SK-N-SH treated with all-trans-retinoic acid at 6 μM for 48 hours (cell line): ENCODE results near the gene SNN.

ENCODE experiments used
- ATAC-seq: fragments of 200-7000 bp; cut with Tn5 transposase; 3 replicates; pipeline ENCODE4 v1.9.1; 2020; ENCODE audit warnings: mild to moderate bottlenecking, moderate library complexity
- ARNTL ChIP-seq: fragments of 450-650 bp; formaldehyde crosslinking; IDR thresholded peaks from 2 replicates; pipeline ENCODE4 v1.5.0; 2020; ENCODE audit warnings: low read depth, mild to moderate bottlenecking, moderate library complexity, borderline replicate concordance
- BACH2 ChIP-seq: fragments of 250-450 bp; sonication (Bioruptor Pico); IDR thresholded peaks from 2 replicates; pipeline ENCODE4 v1.9.0; 2021; ENCODE audit warnings: mild to moderate bottlenecking, borderline replicate concordance
- CSDC2 ChIP-seq: fragments of 250-450 bp; sonication (Bioruptor Pico); IDR thresholded peaks from 2 replicates; pipeline ENCODE4 v1.5.0; 2020; ENCODE audit warnings: mild to moderate bottlenecking, moderate library complexity
- ESRRG ChIP-seq: fragments of 250-450 bp; sonication (Bioruptor Pico); IDR thresholded peaks from 2 replicates; pipeline ENCODE4 v1.6.1; 2021; ENCODE audit warnings: mild to moderate bottlenecking
- GLIS3 ChIP-seq: fragments of 250-450 bp; sonication (Bioruptor Pico); IDR thresholded peaks from 2 replicates; pipeline ENCODE4 v1.5.0; 2020; ENCODE audit warnings: mild to moderate bottlenecking, moderate library complexity
- ISL1 ChIP-seq: fragments of 250-450 bp; sonication (Bioruptor Pico); IDR thresholded peaks from 2 replicates; pipeline ENCODE4 v2.1.2; 2022; ENCODE audit warnings: mild to moderate bottlenecking, moderate library complexity
- OSR1 ChIP-seq: fragments of 250-450 bp; sonication (Bioruptor Pico); IDR thresholded peaks from 2 replicates; pipeline ENCODE4 v1.8.0; 2022; ENCODE audit warnings: moderate library complexity, mild to moderate bottlenecking, inconsistent platforms
- PATZ1 ChIP-seq: fragments of 250-450 bp; sonication (Bioruptor Pico); IDR thresholded peaks from 2 replicates; pipeline ENCODE4 v1.8.0; 2020; ENCODE audit warnings: mild to moderate bottlenecking, moderate library complexity, borderline replicate concordance
- POU6F1 ChIP-seq: fragments of 250-450 bp; sonication (Bioruptor Pico); IDR thresholded peaks from 2 replicates; pipeline ENCODE4 v1.8.0; 2021; ENCODE audit warnings: low read depth, mild to moderate bottlenecking, moderate library complexity, borderline replicate concordance
- RARB ChIP-seq: fragments of 250-450 bp; sonication (Bioruptor Pico); IDR thresholded peaks from 2 replicates; pipeline ENCODE4 v1.8.0; 2021; ENCODE audit warnings: mild to moderate bottlenecking, moderate library complexity
- TOX ChIP-seq: fragments of 250-450 bp; sonication (Bioruptor Pico); IDR thresholded peaks from 2 replicates; pipeline ENCODE4 v1.8.0; 2021; ENCODE audit warnings: mild to moderate bottlenecking, moderate library complexity, borderline replicate concordance
- TSHZ2 ChIP-seq: fragments of 250-450 bp; sonication (Bioruptor Pico); IDR thresholded peaks from 2 replicates; pipeline ENCODE4 v1.5.0; 2020; ENCODE audit warnings: mild to moderate bottlenecking, moderate library complexity
- ZC3H10 ChIP-seq: fragments of 250-450 bp; sonication (Bioruptor Pico); IDR thresholded peaks from 2 replicates; pipeline ENCODE4 v1.5.1; 2021; ENCODE audit warnings: mild to moderate bottlenecking, moderate library complexity
- ZFP3 ChIP-seq: fragments of 250-450 bp; sonication (Bioruptor Pico); IDR thresholded peaks from 2 replicates; pipeline ENCODE4 v1.5.0; 2020; ENCODE audit warnings: mild to moderate bottlenecking, moderate library complexity
- ZFP30 ChIP-seq: fragments of 450-650 bp; formaldehyde crosslinking; IDR thresholded peaks from 2 replicates; pipeline ENCODE4 v1.5.0; 2022; ENCODE audit warnings: mild to moderate bottlenecking, moderate library complexity
- ZNF565 ChIP-seq: fragments of 450-650 bp; formaldehyde crosslinking; conservative IDR thresholded peaks from 2 replicates; pipeline ENCODE4 v1.5.0; 2020; ENCODE audit warnings: low read depth, mild to moderate bottlenecking, moderate library complexity
- ZNF70 ChIP-seq: fragments of 450-650 bp; formaldehyde crosslinking; IDR thresholded peaks from 2 replicates; pipeline ENCODE4 v1.5.0; 2020; ENCODE audit warnings: mild to moderate bottlenecking, moderate library complexity
- TF ChIP-seq, protein P1 (sequence below): fragments of 250-450 bp; sonication (Bioruptor Pico); IDR thresholded peaks from 2 replicates; pipeline ENCODE4 v1.5.1; 2021; ENCODE audit warnings: mild to moderate bottlenecking, moderate library complexity
- TF ChIP-seq, protein P2 (sequence below): fragments of 250-450 bp; sonication (Bioruptor Pico); IDR thresholded peaks from 2 replicates; pipeline ENCODE4 v1.5.1; 2020; ENCODE audit warnings: low read depth, mild to moderate bottlenecking, moderate library complexity

The SNN gene

GRCh38 chr16:11705311-11706025 is 37.2 kb downstream of the SNN start (continued):
- TF ChIP-seq ISL1 (CRISPR knock-in tag) (no peak), OSR1 (CRISPR knock-in tag) (no peak), POU6F1 (CRISPR knock-in tag) (no peak), ZFP30 (no peak), RARB (CRISPR knock-in tag) (no peak), ESRRG (no peak)

DNA sequence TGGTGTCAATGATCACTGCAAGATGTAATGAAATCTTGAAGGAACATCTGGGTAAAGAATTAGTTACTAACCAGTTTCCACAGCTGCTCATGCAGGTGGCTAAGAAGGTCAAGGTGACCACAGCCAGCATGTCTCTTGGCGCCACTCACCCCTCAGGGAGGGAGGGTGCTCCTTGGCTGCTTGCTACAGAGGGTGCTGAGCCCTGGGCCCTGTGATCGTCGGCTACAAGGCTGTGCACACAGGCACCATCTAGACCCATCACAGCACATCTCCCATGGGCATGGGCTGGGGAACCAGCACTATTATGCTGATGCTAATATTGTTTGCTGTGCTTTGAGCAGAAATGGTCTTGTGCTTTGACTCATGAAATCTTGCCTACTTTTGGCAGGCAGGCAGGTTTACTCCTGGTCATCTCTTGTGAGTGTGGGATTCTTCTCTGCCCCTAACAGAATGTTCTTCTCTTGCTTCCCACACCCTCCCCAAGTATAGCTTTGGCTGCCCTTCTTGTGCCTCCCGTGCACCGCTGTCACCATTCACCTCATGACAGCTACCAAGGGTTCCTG is 38.0 kb downstream of the SNN start:
- ATAC-seq = no peak
- no peak for TF ChIP-seq PATZ1 (CRISPR knock-in tag)
- TF ChIP-seq ZNF565 = no peak
- TF ChIP-seq ARNTL (CRISPR knock-in tag) = no peak
- no peak for TF ChIP-seq ZC3H10 (CRISPR knock-in tag)
- TF ChIP-seq TSHZ2 (CRISPR knock-in tag) = no peak
- TF ChIP-seq GLIS3 (CRISPR knock-in tag) = no peak
- no peak for TF ChIP-seq ZNF70
- TF ChIP-seq, protein P1, sequence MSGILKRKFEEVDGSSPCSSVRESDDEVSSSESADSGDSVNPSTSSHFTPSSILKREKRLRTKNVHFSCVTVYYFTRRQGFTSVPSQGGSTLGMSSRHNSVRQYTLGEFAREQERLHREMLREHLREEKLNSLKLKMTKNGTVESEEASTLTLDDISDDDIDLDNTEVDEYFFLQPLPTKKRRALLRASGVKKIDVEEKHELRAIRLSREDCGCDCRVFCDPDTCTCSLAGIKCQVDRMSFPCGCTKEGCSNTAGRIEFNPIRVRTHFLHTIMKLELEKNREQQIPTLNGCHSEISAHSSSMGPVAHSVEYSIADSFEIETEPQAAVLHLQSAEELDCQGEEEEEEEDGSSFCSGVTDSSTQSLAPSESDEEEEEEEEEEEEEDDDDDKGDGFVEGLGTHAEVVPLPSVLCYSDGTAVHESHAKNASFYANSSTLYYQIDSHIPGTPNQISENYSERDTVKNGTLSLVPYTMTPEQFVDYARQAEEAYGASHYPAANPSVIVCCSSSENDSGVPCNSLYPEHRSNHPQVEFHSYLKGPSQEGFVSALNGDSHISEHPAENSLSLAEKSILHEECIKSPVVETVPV (CRISPR knock-in tag) = no peak
- no peak for TF ChIP-seq ZFP30
- TF ChIP-seq OSR1 (CRISPR knock-in tag) = no peak
- no peak for TF ChIP-seq CSDC2 (CRISPR knock-in tag)
- no peak for TF ChIP-seq POU6F1 (CRISPR knock-in tag)
- no peak for TF ChIP-seq BACH2 (CRISPR knock-in tag)
- no peak for TF ChIP-seq ZFP3 (CRISPR knock-in tag)
- TF ChIP-seq ISL1 (CRISPR knock-in tag) = no peak
- TF ChIP-seq, protein P2, sequence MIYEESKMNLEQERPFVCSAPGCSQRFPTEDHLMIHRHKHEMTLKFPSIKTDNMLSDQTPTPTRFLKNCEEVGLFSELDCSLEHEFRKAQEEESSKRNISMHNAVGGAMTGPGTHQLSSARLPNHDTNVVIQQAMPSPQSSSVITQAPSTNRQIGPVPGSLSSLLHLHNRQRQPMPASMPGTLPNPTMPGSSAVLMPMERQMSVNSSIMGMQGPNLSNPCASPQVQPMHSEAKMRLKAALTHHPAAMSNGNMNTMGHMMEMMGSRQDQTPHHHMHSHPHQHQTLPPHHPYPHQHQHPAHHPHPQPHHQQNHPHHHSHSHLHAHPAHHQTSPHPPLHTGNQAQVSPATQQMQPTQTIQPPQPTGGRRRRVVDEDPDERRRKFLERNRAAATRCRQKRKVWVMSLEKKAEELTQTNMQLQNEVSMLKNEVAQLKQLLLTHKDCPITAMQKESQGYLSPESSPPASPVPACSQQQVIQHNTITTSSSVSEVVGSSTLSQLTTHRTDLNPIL = no peak

DNA sequence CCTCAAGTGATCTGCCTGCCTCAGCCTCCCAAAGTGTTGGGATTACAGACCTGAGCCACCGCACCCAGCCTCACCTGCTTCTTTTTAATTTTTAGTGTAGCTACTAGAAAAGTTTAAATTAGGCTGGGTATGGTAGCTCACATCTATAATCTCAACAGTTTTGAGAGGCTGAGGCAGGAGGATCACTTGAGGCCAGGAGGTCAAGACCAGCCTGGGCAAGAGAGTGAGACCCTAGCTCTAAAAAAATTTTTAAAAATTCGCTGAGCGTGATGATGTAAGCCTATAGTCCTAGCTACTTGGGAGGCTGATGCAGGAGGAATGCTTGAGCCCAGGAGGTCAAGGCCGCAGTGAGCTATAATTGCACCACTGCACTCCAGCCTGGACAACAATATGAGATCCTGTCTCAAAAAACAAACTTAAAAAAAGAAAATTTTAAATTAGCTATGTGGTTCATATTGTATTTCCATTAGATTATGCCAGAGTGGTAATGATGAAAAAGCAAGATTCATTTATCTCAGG is 39.5 kb downstream of the SNN start:
- ATAC-seq = no peak

More for the DNA sequence above, 39.5 kb downstream of the SNN start:
- TF ChIP-seq TOX (CRISPR knock-in tag) = no peak
